K562 (cell line): Measurements from ENCODE around the gene PGAP2. TPM values are rescaled to one million over a fixed set of nuclear protein-coding genes. Genes with fewer than 3 reads are reported as not detected.

Source experiments
- C11orf30 ChIP-seq: fragments of 450-650 bp; IDR thresholded peaks from 2 replicates; pipeline ENCODE4 v1.6.1; 2016; ENCODE audit warnings: low read depth, mild to moderate bottlenecking
- CBFA2T3 ChIP-seq: fragments of 450-650 bp; IDR thresholded peaks from 2 replicates; pipeline ENCODE4 v1.6.1; 2017
- DPF2 ChIP-seq: fragments of 450-650 bp; IDR thresholded peaks from 2 replicates; pipeline ENCODE4 v1.6.1; 2016
- FOS ChIP-seq: IDR thresholded peaks from 3 replicates; pipeline ENCODE4 v1.6.1; 2011; ENCODE audit not compliant: insufficient read length; ENCODE audit errors: extremely low read depth
- HDAC1 ChIP-seq, 2 experiments: fragments of 450-650 bp; IDR thresholded peaks; 2 replicates each; pipeline ENCODE4 v1.6.1; 2016 to 2017; ENCODE audit warnings: inconsistent platforms in 1 of 2, mild to moderate bottlenecking in 1 of 2, moderate library complexity in 1 of 2
- HIVEP1 ChIP-seq: fragments of 250-450 bp; sonication (Bioruptor Pico); IDR thresholded peaks from 2 replicates; pipeline ENCODE4 v1.4.0; 2020; ENCODE audit warnings: mild to moderate bottlenecking
- PPARD ChIP-seq: fragments of 250-450 bp; sonication (Bioruptor Pico); IDR thresholded peaks from 2 replicates; pipeline ENCODE4 v1.8.0; 2022; ENCODE audit warnings: inconsistent platforms, mild to moderate bottlenecking, moderate library complexity
- PRMT5 ChIP-seq: sonication (generic); formaldehyde crosslinking; IDR thresholded peaks from 2 replicates; pipeline ENCODE4 v1.5.0; 2020; ENCODE audit warnings: missing genetic modification reagents
- RFX1 ChIP-seq: fragments of 450-650 bp; IDR thresholded peaks from 2 replicates; pipeline ENCODE4 v1.6.1; 2016; ENCODE audit warnings: mild to moderate bottlenecking, moderate library complexity
- SRSF7 ChIP-seq: fragments of 200-400 bp; formaldehyde crosslinking; optimal IDR thresholded peaks from 2 replicates; pipeline ENCODE3; 2017; ENCODE audit warnings: mild to moderate bottlenecking, low read depth, low read length
- STAT5A ChIP-seq: IDR thresholded peaks from 2 replicates; pipeline ENCODE4 v1.6.1; 2012; ENCODE audit warnings: low read length, inconsistent platforms, borderline replicate concordance
- TAF9B ChIP-seq: fragments of 450-650 bp; IDR thresholded peaks from 2 replicates; pipeline ENCODE4 v1.6.1; 2018; ENCODE audit warnings: mild to moderate bottlenecking; ENCODE audit not compliant: partially characterized antibody
- TAL1 ChIP-seq: fragments of 450-650 bp; IDR thresholded peaks from 2 replicates; pipeline ENCODE4 v1.6.1; 2016; ENCODE audit warnings: mild to moderate bottlenecking
- ZNF436 ChIP-seq: fragments of 250-450, 450-650 bp; sonication (Bioruptor Pico); formaldehyde crosslinking; IDR thresholded peaks from 2 replicates; pipeline ENCODE4 v1.7.0; 2020; ENCODE audit warnings: mild to moderate bottlenecking
- polyA plus RNA-seq, 8 experiments: library from polyadenylated mRNA; depleted of rRNA in 4 of 8; stranded (reverse) in 5 of 8; unstranded in 3 of 8; fragments of >200 nt; fragmentation: Nextera tagmentation in 2 of 8; fragmentation: Illumina TruSeq in 1 of 8; extraction: Ambion mirVana in 2 of 8; extraction: Trizol in 1 of 8; gene quantifications; 2 replicates each; pipeline versions ENCODE4 v1.2.1 to v1.2.3, GENCODE V29; 2011 to 2014; ENCODE audit warnings: inconsistent platforms in 1 of 8, missing spikeins in 1 of 8
- total RNA-seq, 7 experiments: library from RNA; depleted of rRNA in 6 of 7; stranded (reverse); fragments of >200 nt in 6 of 7; fragmentation: Illumina TruSeq in 2 of 7; extraction: Trizol in 2 of 7; gene quantifications; 2 replicates each; pipeline versions ENCODE4 v1.2.1 to v1.2.3, GENCODE V29; 2011 to 2021; ENCODE audit warnings: low replicate concordance in 1 of 7
- TF ChIP-seq, protein P1 (sequence below): fragments of 450-650 bp; IDR thresholded peaks from 2 replicates; pipeline ENCODE4 v1.6.1; 2017; ENCODE audit warnings: antibody characterized with exemption, mild to moderate bottlenecking
- TF ChIP-seq, protein P2 (sequence below): fragments of 250-450 bp; sonication (Bioruptor Pico); IDR thresholded peaks from 2 replicates; pipeline ENCODE4 v1.4.0; 2020
- TF ChIP-seq, protein P3 (sequence below), 2 experiments: fragments of 200-800 bp in 1 of 2; sonication (Bioruptor generic) in 1 of 2; sonication (generic) in 1 of 2; formaldehyde crosslinking in 1 of 2; IDR thresholded peaks in 1 of 2; conservative IDR thresholded peaks in 1 of 2; 2 replicates each; pipeline versions ENCODE4 v1.5.0 to v1.6.1; 2016 to 2020; ENCODE audit warnings: missing compliant biosample characterization in 1 of 2, missing genetic modification characterization in 1 of 2, missing genetic modification reagents in 1 of 2

PGAP2 gene
- total and polyA plus RNA-seq, 9 of the 15 experiments (the other 6 are each of a cell fraction or from before 2014, with no cell fraction given): 17.9 to 47.2 (median 33.7) TPM

DNA sequence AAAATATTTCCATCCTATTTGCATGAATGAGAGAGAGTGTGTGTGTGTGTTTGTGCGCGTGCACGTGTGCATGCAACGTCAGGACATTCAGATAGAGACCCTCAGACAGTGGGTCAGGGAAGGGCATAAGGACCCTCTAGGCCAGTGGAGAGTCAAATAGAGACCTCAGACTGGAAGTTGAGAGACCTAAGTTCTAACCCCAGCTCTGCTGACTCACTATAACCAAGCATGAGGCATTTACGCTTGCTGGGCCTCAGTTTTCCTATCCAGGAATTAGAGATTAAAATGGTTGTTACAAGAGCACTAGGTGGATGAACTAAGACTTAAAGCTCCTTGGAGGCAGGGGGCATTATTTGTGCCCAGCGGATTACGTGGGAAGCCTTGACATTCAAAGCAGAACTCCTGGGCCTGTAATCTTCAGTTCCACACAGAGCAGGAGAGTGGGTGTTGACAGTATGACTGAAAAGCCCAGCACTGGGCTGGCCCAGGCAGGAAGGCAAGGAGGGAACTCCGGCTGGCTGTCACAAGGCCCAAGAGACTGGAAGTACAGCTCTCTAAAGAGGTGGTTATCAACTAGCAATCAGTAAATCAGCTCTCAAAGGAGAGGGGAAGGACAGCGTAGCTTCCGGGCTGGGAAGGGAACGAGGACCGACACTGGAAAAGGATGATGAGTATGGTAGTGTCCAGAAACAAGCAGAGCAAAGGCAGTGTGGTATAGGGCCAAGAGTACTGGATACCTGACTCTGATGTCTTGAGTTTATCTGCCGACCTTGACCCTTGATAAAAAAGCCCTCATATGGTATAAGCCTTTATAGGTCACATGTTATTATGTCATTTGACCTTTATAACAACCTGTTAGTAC is 23.2 kb downstream of the PGAP2 start (continued):
- TF ChIP-seq, protein P1, sequence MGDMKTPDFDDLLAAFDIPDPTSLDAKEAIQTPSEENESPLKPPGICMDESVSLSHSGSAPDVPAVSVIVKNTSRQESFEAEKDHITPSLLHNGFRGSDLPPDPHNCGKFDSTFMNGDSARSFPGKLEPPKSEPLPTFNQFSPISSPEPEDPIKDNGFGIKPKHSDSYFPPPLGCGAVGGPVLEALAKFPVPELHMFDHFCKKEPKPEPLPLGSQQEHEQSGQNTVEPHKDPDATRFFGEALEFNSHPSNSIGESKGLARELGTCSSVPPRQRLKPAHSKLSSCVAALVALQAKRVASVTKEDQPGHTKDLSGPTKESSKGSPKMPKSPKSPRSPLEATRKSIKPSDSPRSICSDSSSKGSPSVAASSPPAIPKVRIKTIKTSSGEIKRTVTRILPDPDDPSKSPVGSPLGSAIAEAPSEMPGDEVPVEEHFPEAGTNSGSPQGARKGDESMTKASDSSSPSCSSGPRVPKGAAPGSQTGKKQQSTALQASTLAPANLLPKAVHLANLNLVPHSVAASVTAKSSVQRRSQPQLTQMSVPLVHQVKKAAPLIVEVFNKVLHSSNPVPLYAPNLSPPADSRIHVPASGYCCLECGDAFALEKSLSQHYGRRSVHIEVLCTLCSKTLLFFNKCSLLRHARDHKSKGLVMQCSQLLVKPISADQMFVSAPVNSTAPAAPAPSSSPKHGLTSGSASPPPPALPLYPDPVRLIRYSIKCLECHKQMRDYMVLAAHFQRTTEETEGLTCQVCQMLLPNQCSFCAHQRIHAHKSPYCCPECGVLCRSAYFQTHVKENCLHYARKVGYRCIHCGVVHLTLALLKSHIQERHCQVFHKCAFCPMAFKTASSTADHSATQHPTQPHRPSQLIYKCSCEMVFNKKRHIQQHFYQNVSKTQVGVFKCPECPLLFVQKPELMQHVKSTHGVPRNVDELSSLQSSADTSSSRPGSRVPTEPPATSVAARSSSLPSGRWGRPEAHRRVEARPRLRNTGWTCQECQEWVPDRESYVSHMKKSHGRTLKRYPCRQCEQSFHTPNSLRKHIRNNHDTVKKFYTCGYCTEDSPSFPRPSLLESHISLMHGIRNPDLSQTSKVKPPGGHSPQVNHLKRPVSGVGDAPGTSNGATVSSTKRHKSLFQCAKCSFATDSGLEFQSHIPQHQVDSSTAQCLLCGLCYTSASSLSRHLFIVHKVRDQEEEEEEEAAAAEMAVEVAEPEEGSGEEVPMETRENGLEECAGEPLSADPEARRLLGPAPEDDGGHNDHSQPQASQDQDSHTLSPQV: peak; percentile 77
- TF ChIP-seq DPF2: peak; percentile 64
- 0 out of 2 replicates have a peak, but pooled peaks have one; percentile 17 for TF ChIP-seq STAT5A
- TF ChIP-seq, protein P2, sequence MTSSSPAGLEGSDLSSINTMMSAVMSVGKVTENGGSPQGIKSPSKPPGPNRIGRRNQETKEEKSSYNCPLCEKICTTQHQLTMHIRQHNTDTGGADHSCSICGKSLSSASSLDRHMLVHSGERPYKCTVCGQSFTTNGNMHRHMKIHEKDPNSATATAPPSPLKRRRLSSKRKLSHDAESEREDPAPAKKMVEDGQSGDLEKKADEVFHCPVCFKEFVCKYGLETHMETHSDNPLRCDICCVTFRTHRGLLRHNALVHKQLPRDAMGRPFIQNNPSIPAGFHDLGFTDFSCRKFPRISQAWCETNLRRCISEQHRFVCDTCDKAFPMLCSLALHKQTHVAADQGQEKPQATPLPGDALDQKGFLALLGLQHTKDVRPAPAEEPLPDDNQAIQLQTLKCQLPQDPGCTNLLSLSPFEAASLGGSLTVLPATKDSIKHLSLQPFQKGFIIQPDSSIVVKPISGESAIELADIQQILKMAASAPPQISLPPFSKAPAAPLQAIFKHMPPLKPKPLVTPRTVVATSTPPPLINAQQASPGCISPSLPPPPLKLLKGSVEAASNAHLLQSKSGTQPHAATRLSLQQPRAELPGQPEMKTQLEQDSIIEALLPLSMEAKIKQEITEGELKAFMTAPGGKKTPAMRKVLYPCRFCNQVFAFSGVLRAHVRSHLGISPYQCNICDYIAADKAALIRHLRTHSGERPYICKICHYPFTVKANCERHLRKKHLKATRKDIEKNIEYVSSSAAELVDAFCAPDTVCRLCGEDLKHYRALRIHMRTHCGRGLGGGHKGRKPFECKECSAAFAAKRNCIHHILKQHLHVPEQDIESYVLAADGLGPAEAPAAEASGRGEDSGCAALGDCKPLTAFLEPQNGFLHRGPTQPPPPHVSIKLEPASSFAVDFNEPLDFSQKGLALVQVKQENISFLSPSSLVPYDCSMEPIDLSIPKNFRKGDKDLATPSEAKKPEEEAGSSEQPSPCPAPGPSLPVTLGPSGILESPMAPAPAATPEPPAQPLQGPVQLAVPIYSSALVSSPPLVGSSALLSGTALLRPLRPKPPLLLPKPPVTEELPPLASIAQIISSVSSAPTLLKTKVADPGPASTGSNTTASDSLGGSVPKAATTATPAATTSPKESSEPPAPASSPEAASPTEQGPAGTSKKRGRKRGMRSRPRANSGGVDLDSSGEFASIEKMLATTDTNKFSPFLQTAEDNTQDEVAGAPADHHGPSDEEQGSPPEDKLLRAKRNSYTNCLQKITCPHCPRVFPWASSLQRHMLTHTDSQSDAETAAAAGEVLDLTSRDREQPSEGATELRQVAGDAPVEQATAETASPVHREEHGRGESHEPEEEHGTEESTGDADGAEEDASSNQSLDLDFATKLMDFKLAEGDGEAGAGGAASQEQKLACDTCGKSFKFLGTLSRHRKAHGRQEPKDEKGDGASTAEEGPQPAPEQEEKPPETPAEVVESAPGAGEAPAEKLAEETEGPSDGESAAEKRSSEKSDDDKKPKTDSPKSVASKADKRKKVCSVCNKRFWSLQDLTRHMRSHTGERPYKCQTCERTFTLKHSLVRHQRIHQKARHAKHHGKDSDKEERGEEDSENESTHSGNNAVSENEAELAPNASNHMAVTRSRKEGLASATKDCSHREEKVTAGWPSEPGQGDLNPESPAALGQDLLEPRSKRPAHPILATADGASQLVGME (CRISPR knock-in tag): peak; percentile 84; the same call in 1 of the 2 replicates
- peak in 1 of 2 experiments; percentile 63; a peak in 2 of 4 replicates for TF ChIP-seq HDAC1 (IDR thresholded peaks at IDR 0.05)
- TF ChIP-seq PPARD: no peak
- no peak for TF ChIP-seq ZNF436 (CRISPR knock-in tag)
- TF ChIP-seq HIVEP1 (CRISPR knock-in tag): 0 out of 2 replicates have a peak, but pooled peaks have one; percentile 12
- peak; percentile 47 for TF ChIP-seq CBFA2T3
- TF ChIP-seq RFX1: no peak
- peak; percentile 34; the same call in 1 of the 2 replicates for TF ChIP-seq C11orf30
- TF ChIP-seq FOS: no peak
- TF ChIP-seq TAL1: no peak
- no peak for TF ChIP-seq SRSF7
- no peak for TF ChIP-seq TAF9B
- TF ChIP-seq, protein P3, sequence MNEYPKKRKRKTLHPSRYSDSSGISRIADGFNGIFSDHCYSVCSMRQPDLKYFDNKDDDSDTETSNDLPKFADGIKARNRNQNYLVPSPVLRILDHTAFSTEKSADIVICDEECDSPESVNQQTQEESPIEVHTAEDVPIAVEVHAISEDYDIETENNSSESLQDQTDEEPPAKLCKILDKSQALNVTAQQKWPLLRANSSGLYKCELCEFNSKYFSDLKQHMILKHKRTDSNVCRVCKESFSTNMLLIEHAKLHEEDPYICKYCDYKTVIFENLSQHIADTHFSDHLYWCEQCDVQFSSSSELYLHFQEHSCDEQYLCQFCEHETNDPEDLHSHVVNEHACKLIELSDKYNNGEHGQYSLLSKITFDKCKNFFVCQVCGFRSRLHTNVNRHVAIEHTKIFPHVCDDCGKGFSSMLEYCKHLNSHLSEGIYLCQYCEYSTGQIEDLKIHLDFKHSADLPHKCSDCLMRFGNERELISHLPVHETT (CRISPR knock-in tag; conservative IDR thresholded peaks at IDR 0.05 in 1 of 2, IDR thresholded peaks at IDR 0.05 in 1 of 2): 0 out of 4 replicates have a peak, but pooled peaks of 1 of the 2 experiments have one; percentile 36
- TF ChIP-seq PRMT5 (CRISPR knock-in tag): no peak
